K562 (cell line): ENCODE results near the gene SH2D3A. TPM values are rescaled to one million over a fixed set of nuclear protein-coding genes. Genes with fewer than 3 reads are reported as not detected.

Experiments
- BCL6 ChIP-seq: fragments of 250-450 bp; sonication (Bioruptor Pico); IDR thresholded peaks from 2 replicates; pipeline ENCODE4 v1.4.0; 2020
- CBX5 ChIP-seq: IDR thresholded peaks from 2 replicates; pipeline ENCODE4 v1.6.1; 2014; ENCODE audit warnings: low read depth, borderline replicate concordance
- DMBX1 ChIP-seq: fragments of 250-450 bp; sonication (Bioruptor Pico); IDR thresholded peaks from 2 replicates; pipeline ENCODE4 v1.8.0; 2022; ENCODE audit warnings: inconsistent platforms, mild to moderate bottlenecking, moderate library complexity, borderline replicate concordance
- EGR1 ChIP-seq: fragments of 450-650 bp; conservative IDR thresholded peaks from 2 replicates; pipeline ENCODE4 v1.6.1; 2017; ENCODE audit warnings: mild to moderate bottlenecking
- GABPB1 ChIP-seq: sonication (generic); formaldehyde crosslinking; IDR thresholded peaks from 2 replicates; pipeline ENCODE4 v1.8.0; 2022; ENCODE audit warnings: mild to moderate bottlenecking, missing genetic modification reagents
- HNRNPLL ChIP-seq: fragments of 200-400 bp; formaldehyde crosslinking; IDR thresholded peaks from 2 replicates; pipeline ENCODE4 v1.6.1; 2017; ENCODE audit warnings: low read length, low read depth, mild to moderate bottlenecking; ENCODE audit not compliant: poor library complexity, severe bottlenecking
- KAT2B ChIP-seq: IDR thresholded peaks from one replicate; pipeline ENCODE4 v1.6.1; 2012; ENCODE audit warnings: low read depth, mild to moderate bottlenecking, control low read depth, inconsistent platforms, low read length, moderate library complexity
- MBD2 ChIP-seq: sonication (generic); IDR thresholded peaks from 2 replicates; pipeline ENCODE4 v1.6.1; 2016; ENCODE audit warnings: low read depth, borderline replicate concordance
- MIER1 ChIP-seq: fragments of 450-650 bp; IDR thresholded peaks from 2 replicates; pipeline ENCODE4 v1.6.1; 2016; ENCODE audit warnings: antibody characterized with exemption, mild to moderate bottlenecking, low read depth
- NCOA2 ChIP-seq, 2 experiments: fragments of 450-650 bp; IDR thresholded peaks; 2 replicates each; pipeline ENCODE4 v1.6.1; 2018; ENCODE audit warnings: mild to moderate bottlenecking in 2 of 2, moderate library complexity in 1 of 2; ENCODE audit not compliant: partially characterized antibody in 2 of 2
- NR4A1 ChIP-seq, 2 experiments: fragments of 250-450 bp in 1 of 2; fragments of 450-650 bp in 1 of 2; sonication (Bioruptor Pico) in 1 of 2; IDR thresholded peaks; 2 replicates each; pipeline versions ENCODE4 v1.4.0 to v1.6.1; 2016 to 2020; ENCODE audit warnings: mild to moderate bottlenecking in 2 of 2, missing compliant biosample characterization in 1 of 2, missing genetic modification characterization in 1 of 2, moderate library complexity in 1 of 2
- OTX1 ChIP-seq: fragments of 450-650 bp; formaldehyde crosslinking; IDR thresholded peaks from 2 replicates; pipeline ENCODE4 v1.4.0; 2022; ENCODE audit warnings: mild to moderate bottlenecking
- POLR2AphosphoS5 ChIP-seq: IDR thresholded peaks from 2 replicates; pipeline ENCODE4 v1.6.1; 2011; ENCODE audit warnings: mild to moderate bottlenecking, low read depth, low read length, moderate library complexity; ENCODE audit not compliant: control insufficient read depth, insufficient read depth
- RBM14 ChIP-seq: fragments of 200-400 bp; formaldehyde crosslinking; IDR thresholded peaks from 2 replicates; pipeline ENCODE4 v1.6.1; 2018; ENCODE audit warnings: low read depth, mild to moderate bottlenecking, low read length, moderate library complexity, borderline replicate concordance; ENCODE audit not compliant: insufficient read depth
- RNF2 ChIP-seq: sonication (generic); IDR thresholded peaks from 2 replicates; pipeline ENCODE4 v1.6.1; 2016
- TAF7 ChIP-seq: fragments of 450-650 bp; IDR thresholded peaks from 2 replicates; pipeline ENCODE4 v1.6.1; 2016; ENCODE audit warnings: missing genetic modification characterization, missing compliant biosample characterization
- TEAD1 ChIP-seq, 2 experiments: fragments of 450-650 bp in 1 of 2; sonication (generic) in 1 of 2; formaldehyde crosslinking; IDR thresholded peaks; 2 replicates each; pipeline versions ENCODE4 v1.4.0 to v1.8.0; 2020 to 2022; ENCODE audit warnings: mild to moderate bottlenecking in 2 of 2, missing genetic modification reagents in 1 of 2
- TRIM24 ChIP-seq, 2 experiments: fragments of 450-650 bp; IDR thresholded peaks; 2 replicates each; pipeline ENCODE4 v1.6.1; 2016
- ZBED1 ChIP-seq: IDR thresholded peaks from 2 replicates; pipeline ENCODE4 v1.6.1; 2014
- ZBTB7A ChIP-seq: IDR thresholded peaks from 2 replicates; pipeline ENCODE4 v1.6.1; 2011; ENCODE audit warnings: low read depth, mild to moderate bottlenecking, low read length, moderate library complexity, borderline replicate concordance; ENCODE audit not compliant: control insufficient read depth
- ZBTB9 ChIP-seq: fragments of 450-650 bp; formaldehyde crosslinking; IDR thresholded peaks from 2 replicates; pipeline ENCODE4 v1.4.0; 2020; ENCODE audit warnings: mild to moderate bottlenecking, moderate library complexity
- ZNF609 ChIP-seq: sonication (generic); formaldehyde crosslinking; IDR thresholded peaks from 2 replicates; pipeline ENCODE4 v1.8.1; 2023; ENCODE audit warnings: missing genetic modification reagents, mild to moderate bottlenecking, borderline replicate concordance
- polyA plus RNA-seq, 8 experiments: library from polyadenylated mRNA; depleted of rRNA in 4 of 8; stranded (reverse) in 5 of 8; unstranded in 3 of 8; fragments of >200 nt; fragmentation: Nextera tagmentation in 2 of 8; fragmentation: Illumina TruSeq in 1 of 8; extraction: Ambion mirVana in 2 of 8; extraction: Trizol in 1 of 8; gene quantifications; 2 replicates each; pipeline versions ENCODE4 v1.2.1 to v1.2.3, GENCODE V29; 2011 to 2014; ENCODE audit warnings: inconsistent platforms in 1 of 8, missing spikeins in 1 of 8
- total RNA-seq, 7 experiments: library from RNA; depleted of rRNA in 6 of 7; stranded (reverse); fragments of >200 nt in 6 of 7; fragmentation: Illumina TruSeq in 2 of 7; extraction: Trizol in 2 of 7; gene quantifications; 2 replicates each; pipeline versions ENCODE4 v1.2.1 to v1.2.3, GENCODE V29; 2011 to 2021; ENCODE audit warnings: low replicate concordance in 1 of 7

Gene SH2D3A
- total and polyA plus RNA-seq, 9 of the 15 experiments (the other 6 are each of a cell fraction or from before 2014, with no cell fraction given) = 0.75 to 26.3 (median 8.9) TPM

DNA sequence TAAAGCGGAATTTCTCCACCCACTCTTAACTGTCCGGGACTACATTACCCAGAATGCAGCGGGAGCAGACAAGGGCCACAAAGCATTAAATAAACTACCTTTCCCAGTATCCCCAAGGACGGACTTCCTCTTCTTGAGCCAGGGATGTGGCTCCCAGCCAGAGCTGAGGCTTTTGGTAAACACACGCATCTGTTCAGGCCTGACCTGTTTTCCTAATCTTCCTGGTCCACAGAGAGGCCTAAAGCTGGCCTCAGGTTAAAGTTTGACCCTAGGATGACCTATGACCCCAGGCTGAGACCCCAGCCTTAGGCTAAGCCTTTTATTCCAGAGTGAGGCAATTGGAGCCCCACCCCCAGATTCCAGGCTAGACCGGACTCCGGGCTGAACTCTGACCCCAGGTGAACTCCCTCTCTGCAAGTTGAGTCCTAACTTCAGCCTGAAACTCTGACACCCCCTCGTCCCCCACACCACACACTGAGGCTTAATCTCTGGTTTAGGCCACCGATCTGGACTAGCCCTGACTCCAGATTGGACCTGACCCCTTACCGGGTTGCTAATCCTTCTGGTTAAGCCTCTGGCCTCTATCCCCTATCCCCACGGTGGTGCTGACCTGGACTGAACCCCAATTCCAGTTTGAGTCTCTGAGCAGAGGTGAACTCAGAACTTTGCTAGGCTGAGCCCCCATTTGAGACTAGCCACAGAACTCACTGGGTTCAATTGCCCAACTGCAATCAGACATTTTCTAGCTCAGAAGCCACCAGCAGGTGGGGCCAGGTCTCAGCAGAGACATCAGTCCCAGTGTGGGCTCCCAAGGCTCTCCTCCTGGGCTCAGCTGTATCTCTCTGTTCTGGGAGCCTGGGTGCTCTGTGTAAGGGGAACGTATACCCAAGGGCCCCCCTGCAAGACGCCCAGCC is 29.1 kb downstream of the SH2D3A start (continued):
- 0 out of 2 replicates have a peak, but pooled peaks have one; percentile 65 for TF ChIP-seq RNF2
- 0 out of 2 replicates have a peak, but pooled peaks have one; percentile 58 for TF ChIP-seq ZBTB9 (CRISPR knock-in tag)
- peak; percentile 63 to 75; a peak in 3 of 4 replicates for TF ChIP-seq TEAD1 (CRISPR knock-in tag; IDR thresholded peaks at IDR 0.05)
- no peak for TF ChIP-seq ZBED1
- peak; percentile 88 for TF ChIP-seq GABPB1 (CRISPR knock-in tag)
- TF ChIP-seq MBD2 = peak; percentile 66
- TF ChIP-seq KAT2B = no peak
- no peak for TF ChIP-seq NR4A1 (CRISPR knock-in tag; IDR thresholded peaks at IDR 0.05)
- peak; percentile 88 for TF ChIP-seq NR4A1 (tag; IDR thresholded peaks at IDR 0.05)
- no peak for TF ChIP-seq OTX1 (CRISPR knock-in tag)
- TF ChIP-seq TRIM24 (IDR thresholded peaks at IDR 0.05) = 0 out of 4 replicates have a peak, but pooled peaks of 1 of the 2 experiments have one; percentile 11
- peak; percentile 81 for TF ChIP-seq ZBTB7A
- no peak for TF ChIP-seq RBM14
- TF ChIP-seq MIER1 = no peak
- TF ChIP-seq ZNF609 (CRISPR knock-in tag) = peak; percentile 79; the same call in 1 of the 2 replicates
- peak; percentile 96 for TF ChIP-seq EGR1
- no peak for TF ChIP-seq BCL6 (CRISPR knock-in tag)
- no peak for TF ChIP-seq HNRNPLL
- no peak for TF ChIP-seq NCOA2 (IDR thresholded peaks at IDR 0.05; ENCODE audit: partially characterized antibody in 2 of 2)
- TF ChIP-seq DMBX1 = peak; percentile 45; the same call in 1 of the 2 replicates
- 0 out of 2 replicates have a peak, but pooled peaks have one; percentile 14 for TF ChIP-seq TAF7 (tag)
- 0 out of 2 replicates have a peak, but pooled peaks have one; percentile 19 for TF ChIP-seq POLR2AphosphoS5
- no peak for TF ChIP-seq CBX5
